SK-N-SH (cell line): Measurements from ENCODE around the gene SSNA1. TPM values are rescaled to one million over a fixed set of nuclear protein-coding genes. Genes with fewer than 3 reads are reported as not detected.

ENCODE experiments used
- CTCF ChIA-PET: fragments of 300-600, 350-600 bp; formaldehyde crosslinking; extraction: SDS; loops from one replicate; lab custom pipeline; 2021; lab: Yijun Ruan, JAX
- POLR2A ChIA-PET: fragments of 350-600 bp; sonication (Branson Sonifier 250); formaldehyde crosslinking; extraction: SDS; loops from one replicate; lab custom pipeline; 2020; ENCODE audit warnings: antibody characterized with exemption, inconsistent platforms; lab: Yijun Ruan, JAX
- DNase-seq: peaks from one replicate; pipeline ENCODE4 v3.0.0; 2012
- H2AFZ ChIP-seq: fragments of 200-600 bp; sonication (generic); 2 replicates; pipeline ENCODE4 v1.8.1; 2016; ENCODE audit warnings: antibody characterized with exemption, mild to moderate bottlenecking, low read depth
- H3F3A ChIP-seq: fragments of 200-600 bp; sonication (generic); replicated peaks from 2 replicates; pipeline ENCODE3; 2016; ENCODE audit warnings: antibody characterized with exemption, mild to moderate bottlenecking; ENCODE audit not compliant: insufficient read depth
- H3K27ac ChIP-seq, 2 experiments: fragments of 200-500 bp in 1 of 2; fragments of 200-600 bp in 1 of 2; sonication (Bioruptor generic) in 1 of 2; sonication (generic), shearing (Covaris generic) in 1 of 2; 2 replicates each; pipeline versions ENCODE4 v1.5.1 to v1.6.1; 2014 to 2016; ENCODE audit warnings: low read depth in 2 of 2, inconsistent platforms in 1 of 2, low read length in 1 of 2, mild to moderate bottlenecking in 1 of 2, mixed read lengths in 1 of 2
- H3K27me3 ChIP-seq: fragments of 200-600 bp; sonication (generic), shearing (Covaris generic); 2 replicates; pipeline ENCODE4 v1.6.1; 2016; ENCODE audit warnings: mixed run types; ENCODE audit not compliant: insufficient read depth
- H3K36me3 ChIP-seq, 2 experiments: fragments of 200-500 bp in 1 of 2; fragments of 200-600 bp in 1 of 2; sonication (Bioruptor generic) in 1 of 2; sonication (generic) in 1 of 2; replicated peaks in 1 of 2; 2 replicates each; pipeline versions ENCODE3 to v1.5.1; 2014 to 2016; ENCODE audit warnings: low read length in 1 of 2, mild to moderate bottlenecking in 1 of 2; ENCODE audit not compliant: insufficient read depth in 2 of 2, control insufficient read depth in 1 of 2
- H3K4me1 ChIP-seq, 2 experiments: fragments of 200-500 bp in 1 of 2; fragments of 200-600 bp in 1 of 2; sonication (Bioruptor generic) in 1 of 2; sonication (generic), shearing (Covaris generic) in 1 of 2; 2 replicates each; pipeline versions ENCODE4 v1.5.1 to v1.6.1; 2014 to 2016; ENCODE audit warnings: low read depth in 1 of 2, low read length in 1 of 2, mixed run types in 1 of 2; ENCODE audit not compliant: insufficient read depth in 2 of 2, control insufficient read depth in 1 of 2
- H3K4me2 ChIP-seq: fragments of 200-600 bp; sonication (generic), shearing (Covaris generic); 2 replicates; pipeline ENCODE4 v1.6.1; 2017; ENCODE audit warnings: mixed run types
- H3K4me3 ChIP-seq, 2 experiments: fragments of 200-500 bp in 1 of 2; fragments of 200-600 bp in 1 of 2; sonication (Bioruptor generic) in 1 of 2; sonication (generic), shearing (Covaris generic) in 1 of 2; 2 replicates each; pipeline versions ENCODE4 v1.5.1 to v1.8.1; 2014 to 2016; ENCODE audit warnings: low read depth in 2 of 2, inconsistent platforms in 1 of 2, low read length in 1 of 2, mild to moderate bottlenecking in 1 of 2, mixed read lengths in 1 of 2, moderate library complexity in 1 of 2
- H3K79me2 ChIP-seq: fragments of 200-600 bp; sonication (generic); 2 replicates; pipeline ENCODE4 v1.8.1; 2017; ENCODE audit warnings: mild to moderate bottlenecking; ENCODE audit not compliant: insufficient read depth
- H3K9ac ChIP-seq: fragments of 200-600 bp; sonication (generic); 2 replicates; pipeline ENCODE4 v1.6.1; 2017; ENCODE audit warnings: mixed run types
- H3K9me2 ChIP-seq: fragments of 200-600 bp; sonication (generic); 2 replicates; pipeline ENCODE4 v1.6.1; 2017; ENCODE audit warnings: mixed run types
- H3K9me3 ChIP-seq: fragments of 200-600 bp; sonication (generic); 2 replicates; pipeline ENCODE4 v1.6.1; 2017; ENCODE audit warnings: mixed run types, mild to moderate bottlenecking, moderate library complexity
- H4K20me1 ChIP-seq: fragments of 200-600 bp; sonication (generic); 2 replicates; pipeline ENCODE4 v1.6.1; 2017; ENCODE audit warnings: mild to moderate bottlenecking, mixed run types; ENCODE audit not compliant: insufficient read depth
- ELF1 ChIP-seq: IDR thresholded peaks from 2 replicates; pipeline ENCODE4 v1.4.0; 2012
- EP300 ChIP-seq, 2 experiments: IDR thresholded peaks; 2 replicates each; pipeline versions ENCODE4 v1.4.0 to v1.6.1; 2012; ENCODE audit warnings: borderline replicate concordance in 1 of 2, low read depth in 1 of 2, low read length in 1 of 2
- GABPA ChIP-seq: IDR thresholded peaks from 2 replicates; pipeline ENCODE4 v1.4.0; 2012; ENCODE audit warnings: low read depth, mild to moderate bottlenecking
- IRF3 ChIP-seq: fragments of 150-350 bp; IDR thresholded peaks from 2 replicates; pipeline ENCODE4 v1.6.1; 2016; ENCODE audit warnings: mild to moderate bottlenecking, low read depth, low read length
- MXI1 ChIP-seq: IDR thresholded peaks from 2 replicates; pipeline ENCODE4 v1.6.1; 2012; ENCODE audit warnings: mild to moderate bottlenecking, low read depth, low read length, improper control_type of control experiment
- NRF1 ChIP-seq: IDR thresholded peaks from 2 replicates; pipeline ENCODE4 v1.6.1; 2012; ENCODE audit warnings: low read depth, mild to moderate bottlenecking, low read length
- RCOR1 ChIP-seq: fragments of 150-350 bp; IDR thresholded peaks from 2 replicates; pipeline ENCODE4 v1.6.1; 2017; ENCODE audit warnings: antibody characterized with exemption, low read length
- RXRA ChIP-seq: IDR thresholded peaks from 2 replicates; pipeline ENCODE4 v1.4.0; 2012; ENCODE audit warnings: low read depth, mild to moderate bottlenecking, borderline replicate concordance
- YY1 ChIP-seq: IDR thresholded peaks from 2 replicates; pipeline ENCODE4 v1.4.0; 2012; ENCODE audit warnings: low read depth, mild to moderate bottlenecking
- WGBS: methylation state at CpG from one replicate; pipeline ENCODE4 v1.1.6; 2017; ENCODE audit warnings: low lambda C conversion rate; 5-methylcytosine and 5-hydroxymethylcytosine counted together
- polyA plus RNA-seq, 3 experiments: library from polyadenylated mRNA; depleted of rRNA; stranded (reverse); fragments of >200 nt; gene quantifications; 2 replicates each; pipeline ENCODE4 v1.2.3, GENCODE V29; 2012
- TF ChIP-seq, protein P1 (sequence below): IDR thresholded peaks from 2 replicates; pipeline ENCODE4; 2012
- TF ChIP-seq, protein P2 (sequence below): fragments of 150-350 bp; IDR thresholded peaks from 2 replicates; pipeline ENCODE4 v1.6.1; 2017; ENCODE audit warnings: antibody characterized with exemption, low read length, low read depth, borderline replicate concordance

The SSNA1 gene
- polyA plus RNA-seq, 1 of the 3 experiments (the other 2 are of a cell fraction) = 124 TPM

DNA sequence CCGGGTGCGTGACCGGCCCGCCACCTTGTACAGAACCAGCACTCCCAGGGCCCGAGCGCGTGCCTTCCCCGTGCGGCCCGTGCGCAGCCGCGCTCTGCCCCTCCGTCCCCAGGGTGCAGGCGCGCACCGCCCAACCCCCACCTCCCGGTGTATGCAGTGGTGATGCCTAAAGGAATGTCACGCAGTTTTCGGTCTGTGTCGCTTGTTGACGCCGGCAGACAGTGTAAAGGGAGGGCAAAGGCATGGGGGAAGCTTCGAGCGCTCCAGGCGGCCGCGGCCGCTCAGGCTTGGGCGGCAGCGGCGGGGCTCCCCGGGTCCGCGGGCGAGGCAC is 19.9 kb upstream of the SSNA1 start:
- Histone ChIP-seq H3K9ac (no peak overlapping the region), H3K79me2 (no peaks in the 10 kb centered on the region), H4K20me1 (no peaks in the 10 kb centered on the region), H3K4me1 (peaks cover 0 to 16% of the 10 kb centered on the region in 2 experiments; a peak in 1 of 4 replicates), H3K4me2 (no peak overlapping the region), H3K4me3 (peak overlapping the region; percentile 34 to 37; a peak in 3 of 4 replicates), H3F3A (no peaks in the 10 kb centered on the region), H3K36me3 (no peaks in the 10 kb centered on the region), H3K9me3 (no peaks in the 10 kb centered on the region), H3K27me3 (peaks cover 40% of the 10 kb centered on the region), H3K9me2 (no peaks in the 10 kb centered on the region), H3K27ac (no peak overlapping the region), H2AFZ (no peak overlapping the region)
- TF ChIP-seq ELF1 (no peak), EP300 (IDR thresholded peaks at IDR 0.05; ENCODE audit: borderline replicate concordance in 1 of 2, low read depth in 1 of 2, low read length in 1 of 2) (no peak)
- TF ChIP-seq, protein P1, sequence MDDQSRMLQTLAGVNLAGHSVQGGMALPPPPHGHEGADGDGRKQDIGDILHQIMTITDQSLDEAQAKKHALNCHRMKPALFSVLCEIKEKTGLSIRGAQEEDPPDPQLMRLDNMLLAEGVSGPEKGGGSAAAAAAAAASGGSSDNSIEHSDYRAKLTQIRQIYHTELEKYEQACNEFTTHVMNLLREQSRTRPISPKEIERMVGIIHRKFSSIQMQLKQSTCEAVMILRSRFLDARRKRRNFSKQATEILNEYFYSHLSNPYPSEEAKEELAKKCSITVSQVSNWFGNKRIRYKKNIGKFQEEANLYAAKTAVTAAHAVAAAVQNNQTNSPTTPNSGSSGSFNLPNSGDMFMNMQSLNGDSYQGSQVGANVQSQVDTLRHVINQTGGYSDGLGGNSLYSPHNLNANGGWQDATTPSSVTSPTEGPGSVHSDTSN = no peak
- TF ChIP-seq, protein P2, sequence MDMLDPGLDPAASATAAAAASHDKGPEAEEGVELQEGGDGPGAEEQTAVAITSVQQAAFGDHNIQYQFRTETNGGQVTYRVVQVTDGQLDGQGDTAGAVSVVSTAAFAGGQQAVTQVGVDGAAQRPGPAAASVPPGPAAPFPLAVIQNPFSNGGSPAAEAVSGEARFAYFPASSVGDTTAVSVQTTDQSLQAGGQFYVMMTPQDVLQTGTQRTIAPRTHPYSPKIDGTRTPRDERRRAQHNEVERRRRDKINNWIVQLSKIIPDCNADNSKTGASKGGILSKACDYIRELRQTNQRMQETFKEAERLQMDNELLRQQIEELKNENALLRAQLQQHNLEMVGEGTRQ = no peak
- 7% methylated on average over 5 of the region's 36 CpGs for WGBS
- POLR2A ChIA-PET = interaction anchor here (1.0 to 1.8 kb wide), 3 partner anchors 29 to 39 kb away, joined by 3 to 5 read pairs (median 3); partner anchors contain the start of gene GRIN1
- CTCF ChIA-PET = interaction anchor here (0.6 to 1.3 kb wide), 5 partner anchors 20 to 59 kb away, joined by 3 to 4 read pairs (median 3); partner anchors contain the start of genes ANAPC2, RNF224 and SSNA1
- no peak for DNase-seq

DNA sequence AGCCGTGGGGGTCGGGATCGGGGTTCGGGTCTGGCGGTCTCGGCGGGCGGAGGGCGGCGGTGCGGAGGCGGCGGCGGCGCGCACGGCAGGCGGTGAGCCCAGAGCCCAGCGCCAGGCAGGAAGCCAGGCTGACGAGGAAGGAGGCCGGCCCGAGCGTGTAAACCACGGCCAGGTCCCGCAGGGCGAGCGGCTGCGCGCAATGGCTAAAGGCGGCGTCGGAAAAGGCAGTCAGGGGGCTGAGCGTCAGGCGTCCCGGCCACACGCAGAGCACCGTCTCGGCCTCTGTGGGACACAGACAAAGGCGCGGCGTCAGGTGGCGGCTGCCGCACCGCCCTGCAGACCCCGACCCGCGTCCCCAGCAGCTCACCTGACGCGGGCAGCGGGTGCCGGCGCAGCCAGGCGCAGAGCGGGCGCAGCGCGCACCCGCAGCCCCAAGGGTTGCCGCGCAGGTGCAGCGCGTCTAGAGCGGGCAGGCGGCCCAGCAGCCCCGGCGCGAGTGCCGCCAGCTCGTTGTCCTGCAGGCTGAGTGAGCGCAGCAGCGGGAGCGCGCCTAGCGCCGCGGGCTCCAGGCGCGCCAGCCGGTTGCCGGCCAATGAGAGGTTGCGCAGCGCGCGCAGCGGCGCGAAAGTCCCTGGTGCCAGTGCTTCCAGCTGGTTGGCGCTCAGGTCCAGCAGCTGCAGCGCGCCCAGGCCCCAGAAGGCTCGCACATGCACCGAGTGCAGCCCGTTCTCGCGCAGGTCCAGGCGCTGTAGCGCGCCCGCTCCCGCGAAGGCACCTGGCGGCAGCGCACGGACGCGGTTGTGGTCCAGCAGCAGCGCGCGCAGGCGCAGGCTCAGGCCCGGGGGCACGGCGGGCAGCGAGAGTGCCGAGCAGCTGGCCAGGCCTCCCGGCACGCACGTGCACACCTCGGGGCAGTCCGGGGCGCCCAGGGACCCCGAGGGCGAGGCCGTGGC is 19.3 kb upstream of the SSNA1 start:
- Histone ChIP-seq H3K4me1 (peaks cover 0 to 23% of the 10 kb centered on the region in 2 experiments; a peak in 1 of 4 replicates), H3K9ac (no peak overlapping the region), H4K20me1 (no peaks in the 10 kb centered on the region), H3K27me3 (peaks cover 40% of the 10 kb centered on the region), H3K4me3 (peak overlapping the region; percentile 34 to 37; a peak in 3 of 4 replicates), H3K27ac (no peak overlapping the region), H3K36me3 (no peaks in the 10 kb centered on the region), H3K9me2 (no peaks in the 10 kb centered on the region), H2AFZ (no peak overlapping the region), H3K79me2 (no peaks in the 10 kb centered on the region), H3K9me3 (no peaks in the 10 kb centered on the region), H3F3A (no peaks in the 10 kb centered on the region), H3K4me2 (peak overlapping the region; percentile 55; the same call in 1 of the 2 replicates)
- CTCF ChIA-PET = interaction anchor here (0.8 to 5.0 kb wide), 10 partner anchors 19 to 135 kb away, joined by 3 to 24 read pairs (median 4); partner anchors contain the start of genes ANAPC2, RNF224 and SSNA1
- peak; percentile 83 for DNase-seq
- 0% methylated on average over 3 of the region's 124 CpGs for WGBS
- no peak for TF ChIP-seq EP300 (IDR thresholded peaks at IDR 0.05; ENCODE audit: borderline replicate concordance in 1 of 2, low read depth in 1 of 2, low read length in 1 of 2)
- no peak for TF ChIP-seq IRF3
- no peak for TF ChIP-seq GABPA
- TF ChIP-seq NRF1 = peak; percentile 51
- TF ChIP-seq YY1 = no peak
- no peak for TF ChIP-seq RXRA
- TF ChIP-seq MXI1 = no peak
- no peak for TF ChIP-seq RCOR1
- POLR2A ChIA-PET = interaction anchor here (0.8 to 1.8 kb wide), 4 partner anchors 30 to 40 kb away, joined by 3 to 5 read pairs (median 4); partner anchors contain the start of gene GRIN1
